HG02588 (cell line): Measurements from ENCODE around the gene SRRM5.
"Not testable (repeated sequence)": the region's sequence is repeated elsewhere in the genome, so short reads cannot be mapped to it uniquely, and the experiment has no call there.

Experiments used
- ATAC-seq: cut with Tn5 transposase; IDR thresholded peaks from one replicate; pipeline ENCODE4 v1.9.1; 2021; ENCODE audit warnings: mild to moderate bottlenecking, moderate library complexity; ENCODE audit not compliant: unreplicated experiment

Gene SRRM5

GRCh38 chr19:43591904-43592772, 19.8 kb upstream of the SRRM5 start:
- ATAC-seq, result no peak

GRCh38 chr19:43592800-43593350, 19.0 kb upstream of the SRRM5 start:
- no peak for ATAC-seq

GRCh38 chr19:43594081-43594697, 17.7 kb upstream of the SRRM5 start:
- ATAC-seq, result no peak

- ATAC-seq, result no peak
These were observed 16.9 kb upstream of the SRRM5 start for GRCh38 chr19:43594710-43595604.

GRCh38 chr19:43595605-43595998, 16.3 kb upstream of the SRRM5 start:
- ATAC-seq, result no peak

- ATAC-seq, result peak; percentile 81
These were observed 15.7 kb upstream of the SRRM5 start, which contains the start of the genes IRGQ and ZNF576 for GRCh38 chr19:43595999-43596841. Gene IRGQ (minus strand): TSS chr19:43596134. CDS start chr19:43595338, 796 bp downstream. Gene ZNF576 (plus strand): TSS chr19:43596595. CDS start chr19:43597109, 514 bp downstream.

GRCh38 chr19:43596842-43597461, 14.9 kb upstream of the SRRM5 start:
- no peak for ATAC-seq

GRCh38 chr19:43597876-43598275, 14.0 kb upstream of the SRRM5 start:
- no peak for ATAC-seq

- ATAC-seq, result no peak
These were observed 13.2 kb upstream of the SRRM5 start for GRCh38 chr19:43598445-43599240.

GRCh38 chr19:43599635-43600295, 12.1 kb upstream of the SRRM5 start:
- no peak for ATAC-seq

GRCh38 chr19:43600326-43600725, 11.6 kb upstream of the SRRM5 start:
- not testable (repeated sequence) for ATAC-seq

- no peak for ATAC-seq
These were observed 5.9 kb upstream of the SRRM5 start for GRCh38 chr19:43605875-43606568.

- no peak for ATAC-seq
These were observed 5.2 kb upstream of the SRRM5 start for GRCh38 chr19:43606569-43607229.

GRCh38 chr19:43607238-43608205, 4.4 kb upstream of the SRRM5 start:
- ATAC-seq, result no peak

GRCh38 chr19:43609872-43610271, 2.0 kb upstream of the SRRM5 start:
- no peak for ATAC-seq

- no peak for ATAC-seq
These were observed 1.4 kb upstream of the SRRM5 start for GRCh38 chr19:43610493-43610892.
